ENCODE measurements around the gene FYB2.

FYB2 gene

GRCh38 chr1:56745231-56745630 is 74.0 kb downstream of the FYB2 start:
- ChIA-PET CTCF (no interaction called here), POLR2A (no interaction called here)
- no peak for DNase-seq (ENCODE audit: extremely low spot score)
- no peak for TF ChIP-seq ARNT (IDR thresholded peaks at IDR 0.05)
- no peak for TF ChIP-seq SP1 (IDR thresholded peaks at IDR 0.05)
- no peak for TF ChIP-seq SUZ12 (IDR thresholded peaks at IDR 0.05)
- no peak for TF ChIP-seq BHLHE40 (IDR thresholded peaks at IDR 0.05; ENCODE audit: borderline replicate concordance)
- TF ChIP-seq HDGF (IDR thresholded peaks at IDR 0.05; ENCODE audit: borderline replicate concordance) = no peak
- TF ChIP-seq TARDBP (IDR thresholded peaks at IDR 0.05) = no peak
- no peak for TF ChIP-seq FOXM1 (IDR thresholded peaks at IDR 0.05; ENCODE audit: borderline replicate concordance)
- no peak for TF ChIP-seq ZNF384 (IDR thresholded peaks at IDR 0.05)

DNA sequence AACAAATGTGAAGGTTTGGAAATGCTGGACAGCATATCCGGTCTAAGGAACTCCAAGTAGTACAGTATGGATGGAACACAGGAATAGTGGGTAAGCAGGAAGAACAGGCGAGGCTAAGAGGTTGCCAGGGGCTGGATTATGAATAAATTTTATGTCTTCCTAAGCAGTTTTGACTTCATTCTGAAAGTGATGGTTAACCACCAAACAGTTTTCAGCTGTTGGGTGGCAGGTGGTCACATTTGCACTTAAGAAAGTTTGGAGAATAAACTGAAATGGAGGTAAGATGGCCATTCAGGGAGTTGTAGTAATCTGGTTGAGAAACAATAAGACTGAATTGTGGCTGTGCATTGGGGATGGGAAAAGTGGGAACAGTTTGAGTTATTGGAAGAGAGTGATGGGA is 90.2 kb downstream of the FYB2 start:
- no peak for TF ChIP-seq CTBP1 (IDR thresholded peaks at IDR 0.05; ENCODE audit: borderline replicate concordance)
- TF ChIP-seq ELF4 (IDR thresholded peaks at IDR 0.05) = no peak
- TF ChIP-seq, protein P1, sequence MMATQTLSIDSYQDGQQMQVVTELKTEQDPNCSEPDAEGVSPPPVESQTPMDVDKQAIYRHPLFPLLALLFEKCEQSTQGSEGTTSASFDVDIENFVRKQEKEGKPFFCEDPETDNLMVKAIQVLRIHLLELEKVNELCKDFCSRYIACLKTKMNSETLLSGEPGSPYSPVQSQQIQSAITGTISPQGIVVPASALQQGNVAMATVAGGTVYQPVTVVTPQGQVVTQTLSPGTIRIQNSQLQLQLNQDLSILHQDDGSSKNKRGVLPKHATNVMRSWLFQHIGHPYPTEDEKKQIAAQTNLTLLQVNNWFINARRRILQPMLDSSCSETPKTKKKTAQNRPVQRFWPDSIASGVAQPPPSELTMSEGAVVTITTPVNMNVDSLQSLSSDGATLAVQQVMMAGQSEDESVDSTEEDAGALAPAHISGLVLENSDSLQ (IDR thresholded peaks at IDR 0.05) = no peak
- ChIA-PET POLR2A (no interaction called here), CTCF (no interaction called here)
- DNase-seq (ENCODE audit: extremely low spot score) = no peak

- no peak for TF ChIP-seq ZNF384 (IDR thresholded peaks at IDR 0.05)
- POLR2A ChIA-PET = no interaction called here
- DNase-seq (ENCODE audit: extremely low spot score) = no peak
- CTCF ChIA-PET = no interaction called here
Measured at GRCh38 chr1:56726706-56727105, 92.5 kb downstream of the FYB2 start.

GRCh38 chr1:56719171-56719570 is 100.0 kb downstream of the FYB2 start:
- no peak for DNase-seq (ENCODE audit: extremely low spot score)
- ChIA-PET CTCF (no interaction called here), POLR2A (no interaction called here)
- TF ChIP-seq NFRKB (IDR thresholded peaks at IDR 0.05) = no peak
- no peak for TF ChIP-seq FOXA1 (IDR thresholded peaks at IDR 0.05)
- no peak for TF ChIP-seq ARNT (IDR thresholded peaks at IDR 0.05)
- no peak for TF ChIP-seq ZNF384 (IDR thresholded peaks at IDR 0.05)
- TF ChIP-seq LEF1 (IDR thresholded peaks at IDR 0.05; ENCODE audit: borderline replicate concordance) = no peak
- no peak for TF ChIP-seq TARDBP (IDR thresholded peaks at IDR 0.05)
- TF ChIP-seq HDGF (IDR thresholded peaks at IDR 0.05; ENCODE audit: borderline replicate concordance) = no peak
- TF ChIP-seq, protein P1 (IDR thresholded peaks at IDR 0.05) = no peak
- TF ChIP-seq ELF4 (IDR thresholded peaks at IDR 0.05) = no peak
- TF ChIP-seq FOXM1 (IDR thresholded peaks at IDR 0.05; ENCODE audit: borderline replicate concordance) = no peak
- TF ChIP-seq SUZ12 (IDR thresholded peaks at IDR 0.05) = no peak

DNA sequence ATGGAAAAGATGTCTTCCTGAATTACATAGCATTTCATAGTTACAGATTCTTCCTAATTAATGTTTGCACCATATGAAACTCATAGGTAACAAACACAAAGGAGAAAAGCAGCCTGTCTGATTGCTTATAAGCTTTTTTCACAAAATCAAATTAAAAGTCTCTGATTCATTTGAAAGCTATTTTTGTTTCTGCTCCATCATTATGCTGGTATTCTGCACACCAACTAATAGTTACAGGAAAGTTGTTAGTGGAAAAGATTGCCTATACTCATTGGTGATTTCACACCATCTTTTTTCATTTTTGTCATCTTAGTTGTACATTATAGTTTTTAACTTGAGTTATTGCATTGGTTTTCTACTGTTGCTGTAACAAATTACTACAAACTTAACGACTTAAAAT is 104.0 kb downstream of the FYB2 start:
- TF ChIP-seq ELF4 (IDR thresholded peaks at IDR 0.05) = no peak
- no peak for TF ChIP-seq ARNT (IDR thresholded peaks at IDR 0.05)
- no peak for TF ChIP-seq SUZ12 (IDR thresholded peaks at IDR 0.05)
- TF ChIP-seq BHLHE40 (IDR thresholded peaks at IDR 0.05; ENCODE audit: borderline replicate concordance) = no peak
- TF ChIP-seq ZNF384 (IDR thresholded peaks at IDR 0.05) = no peak
- TF ChIP-seq FOXK2 (IDR thresholded peaks at IDR 0.05) = no peak
- TF ChIP-seq FOXM1 (IDR thresholded peaks at IDR 0.05; ENCODE audit: borderline replicate concordance) = no peak
- TF ChIP-seq L3MBTL2 (conservative IDR thresholded peaks at IDR 0.05) = no peak
- no peak for TF ChIP-seq HDGF (IDR thresholded peaks at IDR 0.05; ENCODE audit: borderline replicate concordance)
- no peak for TF ChIP-seq NFRKB (IDR thresholded peaks at IDR 0.05)
- no peak for TF ChIP-seq LEF1 (IDR thresholded peaks at IDR 0.05; ENCODE audit: borderline replicate concordance)
- TF ChIP-seq SP1 (IDR thresholded peaks at IDR 0.05) = no peak
- no peak for TF ChIP-seq TARDBP (IDR thresholded peaks at IDR 0.05)
- TF ChIP-seq CTBP1 (IDR thresholded peaks at IDR 0.05; ENCODE audit: borderline replicate concordance) = no peak
- TF ChIP-seq FOXA1 (IDR thresholded peaks at IDR 0.05) = no peak
- TF ChIP-seq, protein P1 (IDR thresholded peaks at IDR 0.05) = no peak
- no peak for DNase-seq (ENCODE audit: extremely low spot score)
- ChIA-PET CTCF (no interaction called here), POLR2A (no interaction called here)

- DNase-seq (ENCODE audit: extremely low spot score) = no peak
- no peak for TF ChIP-seq SP1 (IDR thresholded peaks at IDR 0.05)
- no peak for TF ChIP-seq L3MBTL2 (conservative IDR thresholded peaks at IDR 0.05)
- no peak for TF ChIP-seq CTBP1 (IDR thresholded peaks at IDR 0.05; ENCODE audit: borderline replicate concordance)
- no peak for TF ChIP-seq FOXK2 (IDR thresholded peaks at IDR 0.05)
- TF ChIP-seq, protein P1 (IDR thresholded peaks at IDR 0.05) = no peak
- TF ChIP-seq LEF1 (IDR thresholded peaks at IDR 0.05; ENCODE audit: borderline replicate concordance) = no peak
- TF ChIP-seq HDGF (IDR thresholded peaks at IDR 0.05; ENCODE audit: borderline replicate concordance) = no peak
- no peak for TF ChIP-seq BHLHE40 (IDR thresholded peaks at IDR 0.05; ENCODE audit: borderline replicate concordance)
- no peak for TF ChIP-seq ELF4 (IDR thresholded peaks at IDR 0.05)
- TF ChIP-seq NFRKB (IDR thresholded peaks at IDR 0.05) = no peak
- no peak for TF ChIP-seq FOXA1 (IDR thresholded peaks at IDR 0.05)
- no peak for TF ChIP-seq FOXM1 (IDR thresholded peaks at IDR 0.05; ENCODE audit: borderline replicate concordance)
- no peak for TF ChIP-seq ZNF384 (IDR thresholded peaks at IDR 0.05)
- no peak for TF ChIP-seq SUZ12 (IDR thresholded peaks at IDR 0.05)
- no peak for TF ChIP-seq TARDBP (IDR thresholded peaks at IDR 0.05)
- no peak for TF ChIP-seq ARNT (IDR thresholded peaks at IDR 0.05)
- POLR2A ChIA-PET = no interaction called here
- CTCF ChIA-PET = no interaction called here
Measured at GRCh38 chr1:56713112-56713511, 106.1 kb downstream of the FYB2 start.
